ENCODE data around the gene BTN3A1.
A peak's percentile ranks its signal among the peaks of the same experiment; 100 is the strongest.
"Not testable (repeated sequence)": the region's sequence is repeated elsewhere in the genome, so short reads cannot be mapped to it uniquely, and the experiment has no call there.

The BTN3A1 gene

GRCh38 chr6:26416288-26416687 lies 14.2 kb downstream of the BTN3A1 start:
- no peak for DNase-seq

- not testable (repeated sequence) for DNase-seq
These were observed 16.0 kb downstream of the BTN3A1 start for GRCh38 chr6:26418077-26418476.

- DNase-seq = not testable (repeated sequence)
These were observed 16.7 kb downstream of the BTN3A1 start for GRCh38 chr6:26418795-26419194.

GRCh38 chr6:26420688-26421171 lies 18.7 kb downstream of the BTN3A1 start:
- DNase-seq = peak; percentile 37

- peak; percentile 90 for DNase-seq
These were observed 19.4 kb downstream of the BTN3A1 start for GRCh38 chr6:26421259-26422144.

- no peak for DNase-seq
These were observed 20.3 kb downstream of the BTN3A1 start for GRCh38 chr6:26422329-26422728.

GRCh38 chr6:26426691-26427450 lies 24.8 kb downstream of the BTN3A1 start:
- no peak for DNase-seq

GRCh38 chr6:26427451-26427809 lies 25.4 kb downstream of the BTN3A1 start:
- DNase-seq = no peak

- DNase-seq = no peak
These were observed 26.1 kb downstream of the BTN3A1 start for GRCh38 chr6:26428206-26428605.

- no peak for DNase-seq
These were observed 28.7 kb downstream of the BTN3A1 start for GRCh38 chr6:26430787-26431186.

GRCh38 chr6:26431258-26432172 lies 29.4 kb downstream of the BTN3A1 start:
- DNase-seq = no peak

- no peak for DNase-seq
These were observed 30.6 kb downstream of the BTN3A1 start for GRCh38 chr6:26432627-26433201.

- DNase-seq = not testable (repeated sequence)
These were observed 31.6 kb downstream of the BTN3A1 start for GRCh38 chr6:26433680-26434079.

GRCh38 chr6:26436018-26436417 lies 33.9 kb downstream of the BTN3A1 start:
- DNase-seq = no peak

GRCh38 chr6:26437550-26437949 lies 35.5 kb downstream of the BTN3A1 start:
- DNase-seq = no peak

- DNase-seq = no peak
These were observed 35.9 kb downstream of the BTN3A1 start for GRCh38 chr6:26438000-26438399.

GRCh38 chr6:26439151-26440125 lies 37.4 kb downstream of the BTN3A1 start:
- no peak for DNase-seq

GRCh38 chr6:26440977-26441358 lies 38.9 kb downstream of the BTN3A1 start:
- no peak for DNase-seq

GRCh38 chr6:26441977-26442376 lies 39.9 kb downstream of the BTN3A1 start:
- DNase-seq = no peak

- no peak for DNase-seq
These were observed 44.0 kb downstream of the BTN3A1 start for GRCh38 chr6:26445934-26446667.

Data from HCEC 1CT (cell line).